Epithelial cell of proximal tubule (primary cell): Measurements from ENCODE around the gene DGKI. TPM values are rescaled to one million over a fixed set of nuclear protein-coding genes. Genes with fewer than 3 reads are reported as not detected.
A peak's percentile ranks its signal among the peaks of the same experiment; 100 is the strongest.

Experiments
- DNase-seq: peaks from one replicate; pipeline ENCODE4 v3.0.0-alpha.2; 2011; ENCODE audit warnings: low read depth
- H3K4me3 ChIP-seq: 2 replicates; pipeline ENCODE4 v1.5.1; 2011; ENCODE audit warnings: low read depth, mild to moderate bottlenecking, low read length
- CTCF ChIP-seq: conservative IDR thresholded peaks from 2 replicates; pipeline ENCODE4 v1.5.1; 2012; ENCODE audit warnings: low read depth, mild to moderate bottlenecking, low read length
- total RNA-seq: library from RNA; depleted of rRNA; stranded (reverse); fragments of >200 nt; gene quantifications from 2 replicates; pipeline ENCODE4 v1.2.3, GENCODE V29; 2015

Gene DGKI
- total RNA-seq, 1 donor from 2014 or later = 0.69 TPM

- no peak overlapping the region for H3K4me3 ChIP-seq
- no peak for DNase-seq
- no peak for TF ChIP-seq CTCF
Observed at GRCh38 chr7:137583172-137583571, 263.6 kb downstream of the DGKI start.

GRCh38 chr7:137579913-137580640 is 266.7 kb downstream of the DGKI start:
- TF ChIP-seq CTCF = no peak
- peak; percentile 29 for DNase-seq
- no peak overlapping the region for H3K4me3 ChIP-seq

GRCh38 chr7:137578541-137578940 is 268.2 kb downstream of the DGKI start:
- no peak overlapping the region for H3K4me3 ChIP-seq
- TF ChIP-seq CTCF = no peak
- DNase-seq = no peak

GRCh38 chr7:137577184-137577583 is 269.6 kb downstream of the DGKI start:
- DNase-seq = no peak
- no peak overlapping the region for H3K4me3 ChIP-seq
- no peak for TF ChIP-seq CTCF

GRCh38 chr7:137576481-137576880 is 270.3 kb downstream of the DGKI start:
- no peak overlapping the region for H3K4me3 ChIP-seq
- no peak for TF ChIP-seq CTCF
- DNase-seq = no peak

- H3K4me3 ChIP-seq = no peak overlapping the region
- no peak for DNase-seq
- TF ChIP-seq CTCF = no peak
Observed at GRCh38 chr7:137574812-137575211, 272.0 kb downstream of the DGKI start.
